Stimulated activated CD4-positive, alpha-beta T cell treated with anti-CD3 and anti-CD28 coated beads, Interleukin-15, amount 100 ng/mL, for 1 hour (primary cell): Measurements from ENCODE around the gene CADM1.

ENCODE experiments used
- DNase-seq, 2 donors: peaks; one replicate each; pipeline ENCODE4 v3.0.0-alpha.2; 2020; ENCODE audit warnings: low read depth in 1 of 2, low spot score in 1 of 2

CADM1 gene

GRCh38 chr11:115362997-115363396 is 141.2 kb downstream of the CADM1 start:
- no peak for DNase-seq

GRCh38 chr11:115361025-115361424 is 143.2 kb downstream of the CADM1 start:
- DNase-seq: no peak

GRCh38 chr11:115360186-115360824 is 143.9 kb downstream of the CADM1 start:
- DNase-seq: no peak

GRCh38 chr11:115357066-115357465 is 147.1 kb downstream of the CADM1 start:
- DNase-seq: no peak

GRCh38 chr11:115352805-115353485 is 151.3 kb downstream of the CADM1 start:
- DNase-seq: no peak

GRCh38 chr11:115349335-115350017 is 154.7 kb downstream of the CADM1 start:
- no peak for DNase-seq

GRCh38 chr11:115348416-115348815 is 155.8 kb downstream of the CADM1 start:
- no peak for DNase-seq

GRCh38 chr11:115347106-115347505 is 157.1 kb downstream of the CADM1 start:
- no peak for DNase-seq

GRCh38 chr11:115345840-115346239 is 158.4 kb downstream of the CADM1 start:
- DNase-seq: no peak

GRCh38 chr11:115345361-115345760 is 158.9 kb downstream of the CADM1 start:
- DNase-seq: no peak

- DNase-seq: no peak
Observed at GRCh38 chr11:115344846-115345245, 159.4 kb downstream of the CADM1 start.

GRCh38 chr11:115342142-115342541 is 162.1 kb downstream of the CADM1 start:
- no peak for DNase-seq

GRCh38 chr11:115340874-115341273 is 163.3 kb downstream of the CADM1 start:
- no peak for DNase-seq

GRCh38 chr11:115338476-115338875 is 165.7 kb downstream of the CADM1 start:
- DNase-seq: no peak

GRCh38 chr11:115334932-115335788 is 169.1 kb downstream of the CADM1 start:
- no peak for DNase-seq

- DNase-seq: no peak
Observed at GRCh38 chr11:115333949-115334348, 170.3 kb downstream of the CADM1 start.

GRCh38 chr11:115333121-115333520 is 171.1 kb downstream of the CADM1 start:
- no peak for DNase-seq

GRCh38 chr11:115330684-115331482 is 173.3 kb downstream of the CADM1 start:
- DNase-seq: no peak

- no peak for DNase-seq
Observed at GRCh38 chr11:115326526-115326925, 177.7 kb downstream of the CADM1 start.

- DNase-seq: no peak
Observed at GRCh38 chr11:115325523-115325922, 178.7 kb downstream of the CADM1 start.
